Activated gamma-delta T cell treated with Interleukin-2 at 50 U/mL for 16 hours (primary cell): ENCODE data around the gene ANO2.

Experiments used
- DNase-seq: peaks from one replicate; pipeline ENCODE4 v3.0.0-alpha.2; 2020

Gene ANO2

GRCh38 chr12:5650829-5651461, 294.1 kb downstream of the ANO2 start:
- DNase-seq: no peak

GRCh38 chr12:5650281-5650680, 294.8 kb downstream of the ANO2 start:
- DNase-seq: no peak

GRCh38 chr12:5648692-5649359, 296.2 kb downstream of the ANO2 start:
- DNase-seq: no peak

GRCh38 chr12:5643266-5643665, 301.8 kb downstream of the ANO2 start:
- DNase-seq: no peak

- DNase-seq: no peak
These were observed 307.4 kb downstream of the ANO2 start for GRCh38 chr12:5637698-5638097.

- no peak for DNase-seq
These were observed 308.2 kb downstream of the ANO2 start for GRCh38 chr12:5636907-5637306.

GRCh38 chr12:5633106-5633505, 312.0 kb downstream of the ANO2 start:
- no peak for DNase-seq

GRCh38 chr12:5632453-5632852, 312.6 kb downstream of the ANO2 start:
- no peak for DNase-seq

- DNase-seq: no peak
These were observed 313.6 kb downstream of the ANO2 start for GRCh38 chr12:5631497-5631896.

GRCh38 chr12:5630726-5631125, 314.3 kb downstream of the ANO2 start:
- no peak for DNase-seq

GRCh38 chr12:5628501-5628900, 316.6 kb downstream of the ANO2 start:
- no peak for DNase-seq

- no peak for DNase-seq
These were observed 317.9 kb downstream of the ANO2 start for GRCh38 chr12:5627053-5627630.

GRCh38 chr12:5626151-5626550, 318.9 kb downstream of the ANO2 start:
- no peak for DNase-seq

- no peak for DNase-seq
These were observed 320.4 kb downstream of the ANO2 start for GRCh38 chr12:5624486-5625272.

GRCh38 chr12:5623411-5623810, 321.6 kb downstream of the ANO2 start:
- no peak for DNase-seq

- DNase-seq: no peak
These were observed 322.8 kb downstream of the ANO2 start for GRCh38 chr12:5622280-5622679.

- DNase-seq: no peak
These were observed 323.7 kb downstream of the ANO2 start for GRCh38 chr12:5621329-5621728.

GRCh38 chr12:5620896-5621295, 324.2 kb downstream of the ANO2 start:
- no peak for DNase-seq

GRCh38 chr12:5619628-5620027, 325.4 kb downstream of the ANO2 start:
- DNase-seq: no peak

- no peak for DNase-seq
These were observed 328.2 kb downstream of the ANO2 start for GRCh38 chr12:5616854-5617253.

GRCh38 chr12:5615760-5616159, 329.3 kb downstream of the ANO2 start:
- DNase-seq: no peak

- DNase-seq: no peak
These were observed 330.8 kb downstream of the ANO2 start for GRCh38 chr12:5614256-5614655.

- DNase-seq: no peak
These were observed 332.3 kb downstream of the ANO2 start for GRCh38 chr12:5612556-5613410.
